H1 (cell line): Measurements from ENCODE around the gene PCDHB3. TPM values are rescaled to one million over a fixed set of nuclear protein-coding genes. Genes with fewer than 3 reads are reported as not detected.
"Not testable (repeated sequence)": the region's sequence is repeated elsewhere in the genome, so short reads cannot be mapped to it uniquely, and the experiment has no call there.

Source experiments
- CTCF ChIA-PET: fragments of 300-600 bp; sonication (Branson Sonifier 250); formaldehyde crosslinking; loops from one replicate; lab custom pipeline; 2021; ENCODE audit not compliant: partially characterized antibody; lab: Charles Lee
- POLR2A ChIA-PET: fragments of 300-600 bp; sonication (Branson Sonifier 250); formaldehyde crosslinking; loops from one replicate; lab custom pipeline; 2021; ENCODE audit warnings: inconsistent platforms; ENCODE audit not compliant: partially characterized antibody; lab: Charles Lee
- DNase-seq, 2 experiments: peaks; one replicate each; pipeline versions ENCODE4 v3.0.0 to v3.0.0-alpha.2; 2010 to 2022; ENCODE audit warnings: low spot score in 2 of 2, low read depth in 1 of 2, mixed read lengths in 1 of 2
- FAIRE-seq: peaks from 2 replicates; lab custom pipeline; 2011; peaks lifted over from hg19 to GRCh38; lab: Jason Lieb, UNC
- H2AFZ ChIP-seq: 2 replicates; pipeline ENCODE4 v1.8.1; 2012; ENCODE audit warnings: low read length, inconsistent platforms
- H2AK5ac ChIP-seq: 2 replicates; pipeline ENCODE4 v1.6.1; 2013; ENCODE audit warnings: low read depth, low read length
- H2BK120ac ChIP-seq: replicated peaks from 2 replicates; pipeline ENCODE3; 2013; ENCODE audit warnings: low read depth, low read length, inconsistent platforms
- H2BK12ac ChIP-seq: 2 replicates; pipeline ENCODE4 v1.6.1; 2013; ENCODE audit warnings: low read depth, low read length
- H2BK15ac ChIP-seq: 2 replicates; pipeline ENCODE4 v1.6.1; 2013; ENCODE audit warnings: low read length
- H2BK20ac ChIP-seq: 2 replicates; pipeline ENCODE4 v1.6.1; 2013; ENCODE audit warnings: low read length
- H2BK5ac ChIP-seq: 2 replicates; pipeline ENCODE4 v1.6.1; 2013; ENCODE audit warnings: low read depth, low read length
- H3K14ac ChIP-seq: 2 replicates; pipeline ENCODE4 v1.6.1; 2013; ENCODE audit warnings: inconsistent platforms; ENCODE audit not compliant: insufficient read length
- H3K18ac ChIP-seq: 2 replicates; pipeline ENCODE4 v1.6.1; 2013; ENCODE audit warnings: low read length; ENCODE audit errors: extremely low read depth
- H3K23ac ChIP-seq: 2 replicates; pipeline ENCODE4 v1.6.1; 2013; ENCODE audit warnings: inconsistent platforms; ENCODE audit not compliant: insufficient read length
- H3K23me2 ChIP-seq: 2 replicates; pipeline ENCODE4 v1.6.1; 2013; ENCODE audit warnings: low read depth, low read length
- H3K27ac ChIP-seq: 2 replicates; pipeline ENCODE4 v1.6.1; 2011; ENCODE audit warnings: low read depth, low read length, inconsistent platforms
- H3K27me3 ChIP-seq, 4 experiments: replicated peaks in 1 of 4; 1 replicate in 1 of 4; 2 replicates in 3 of 4; pipeline versions ENCODE4 v1.6.1 to v1.8.1; 2011 to 2013; ENCODE audit warnings: low read length in 3 of 4, mild to moderate bottlenecking in 3 of 4, inconsistent platforms in 2 of 4, mixed read lengths in 2 of 4, moderate library complexity in 1 of 4; ENCODE audit not compliant: control insufficient read depth in 3 of 4, insufficient read depth in 3 of 4; ENCODE audit errors: extremely low read depth in 1 of 4
- H3K36me3 ChIP-seq, 4 experiments: 2 replicates each; pipeline versions ENCODE4 v1.6.1 to v1.8.1; 2011 to 2013; ENCODE audit warnings: mild to moderate bottlenecking in 4 of 4, low read length in 3 of 4, moderate library complexity in 2 of 4, control low read depth in 1 of 4, inconsistent platforms in 1 of 4; ENCODE audit not compliant: insufficient read depth in 4 of 4, control insufficient read depth in 2 of 4
- H3K4ac ChIP-seq: replicated peaks from 2 replicates; pipeline ENCODE3; 2013; ENCODE audit warnings: low read length, low read depth, mixed read lengths, inconsistent platforms; ENCODE audit not compliant: insufficient read length
- H3K4me1 ChIP-seq, 4 experiments: replicated peaks in 1 of 4; 1 replicate in 1 of 4; 2 replicates in 3 of 4; pipeline versions ENCODE4 v1.6.1 to v1.8.1; 2011 to 2013; ENCODE audit warnings: low read length in 3 of 4, inconsistent platforms in 2 of 4, mixed read lengths in 1 of 4; ENCODE audit not compliant: insufficient read depth in 4 of 4, control insufficient read depth in 3 of 4
- H3K4me2 ChIP-seq, 2 experiments: 2 replicates each; pipeline versions ENCODE4 v1.6.1 to v1.8.1; 2011 to 2013; ENCODE audit warnings: low read depth in 2 of 2, low read length in 2 of 2, control low read depth in 1 of 2, inconsistent platforms in 1 of 2, mild to moderate bottlenecking in 1 of 2; ENCODE audit not compliant: insufficient read depth in 1 of 2
- H3K4me3 ChIP-seq, 4 experiments: fragments of 200-600, 300-600 bp in 1 of 4; sonication (generic), shearing (Covaris generic), sonication (Bioruptor Twin) in 1 of 4; 2 replicates each; pipeline versions ENCODE4 v1.5.1 to v1.8.1; 2011 to 2016; ENCODE audit warnings: low read length in 4 of 4, low read depth in 3 of 4, control low read depth in 2 of 4, inconsistent platforms in 2 of 4, mild to moderate bottlenecking in 2 of 4, mixed read lengths in 1 of 4, moderate library complexity in 1 of 4; ENCODE audit not compliant: insufficient read depth in 2 of 4; ENCODE audit errors: extremely low read depth in 1 of 4
- H3K56ac ChIP-seq: replicated peaks from 2 replicates; pipeline ENCODE3; 2013; ENCODE audit warnings: low read depth, mild to moderate bottlenecking, mixed read lengths, low read length, inconsistent platforms; ENCODE audit not compliant: insufficient read length
- H3K79me1 ChIP-seq: 2 replicates; pipeline ENCODE4 v1.6.1; 2013; ENCODE audit warnings: low read depth, low read length, control low read depth
- H3K79me2 ChIP-seq, 2 experiments: 2 replicates each; pipeline versions ENCODE4 v1.6.1 to v1.8.1; 2012 to 2013; ENCODE audit warnings: low read length in 2 of 2, mild to moderate bottlenecking in 2 of 2, inconsistent platforms in 1 of 2; ENCODE audit not compliant: insufficient read depth in 2 of 2, control insufficient read depth in 1 of 2
- H3K9ac ChIP-seq, 4 experiments: replicated peaks in 1 of 4; 1 replicate in 1 of 4; 2 replicates in 3 of 4; pipeline versions ENCODE4 v1.6.1 to v1.8.1; 2011 to 2013; ENCODE audit warnings: low read depth in 3 of 4, low read length in 3 of 4, control low read depth in 2 of 4, mild to moderate bottlenecking in 2 of 4, moderate library complexity in 2 of 4, inconsistent platforms in 1 of 4; ENCODE audit errors: extremely low read depth in 1 of 4
- H3K9me3 ChIP-seq, 2 experiments: 2 replicates each; pipeline versions ENCODE4 v1.6.1 to v1.8.1; 2012 to 2013; ENCODE audit warnings: mild to moderate bottlenecking in 2 of 2, moderate library complexity in 2 of 2, control low read depth in 1 of 2, inconsistent platforms in 1 of 2, low read depth in 1 of 2, low read length in 1 of 2, mixed read lengths in 1 of 2; ENCODE audit not compliant: insufficient read depth in 2 of 2
- H4K20me1 ChIP-seq, 2 experiments: replicated peaks in 1 of 2; 2 replicates each; pipeline versions ENCODE3 to v1.8.1; 2011 to 2013; ENCODE audit warnings: inconsistent platforms in 2 of 2, low read length in 2 of 2, mild to moderate bottlenecking in 1 of 2; ENCODE audit not compliant: insufficient read depth in 2 of 2, control insufficient read depth in 1 of 2
- H4K5ac ChIP-seq: 2 replicates; pipeline ENCODE4 v1.6.1; 2013; ENCODE audit warnings: low read length, low read depth, mixed read lengths, inconsistent platforms; ENCODE audit not compliant: insufficient read length
- H4K8ac ChIP-seq: 2 replicates; pipeline ENCODE4 v1.8.0; 2013; ENCODE audit warnings: mild to moderate bottlenecking, moderate library complexity, low read length, inconsistent platforms; ENCODE audit not compliant: insufficient read depth; ENCODE audit errors: extremely low read depth
- H4K91ac ChIP-seq: replicated peaks from 2 replicates; pipeline ENCODE3; 2013; ENCODE audit warnings: low read length, mixed read lengths, inconsistent platforms; ENCODE audit not compliant: insufficient read length
- WGBS, 2 experiments: shearing (Covaris generic) in 1 of 2; methylation state at CpG; one replicate each; pipeline versions ENCODE4 v1.1.6 to v1.1.7; 2013 to 2015; ENCODE audit warnings: low lambda C conversion rate in 2 of 2, mixed read lengths in 2 of 2, inconsistent platforms in 1 of 2, low coverage in 1 of 2, missing lambda C conversion rate in 1 of 2; ENCODE audit not compliant: insufficient replicate concordance in 2 of 2, insufficient coverage in 1 of 2, insufficient read length in 1 of 2; ENCODE audit errors: extremely low coverage in 1 of 2, missing lambda C conversion rate in 1 of 2; 5-methylcytosine and 5-hydroxymethylcytosine counted together
- polyA plus RNA-seq, 7 experiments: library from polyadenylated mRNA; depleted of rRNA in 3 of 7; stranded (reverse) in 5 of 7; unstranded in 2 of 7; fragments of >200 nt in 5 of 7; fragments of 200-250 nt in 2 of 7; gene quantifications; 1 replicate in 5 of 7; 2 replicates in 1 of 7; 4 replicates in 1 of 7; pipeline versions ENCODE4 v1.2.1 to v1.2.3, GENCODE V29; 2011 to 2013; ENCODE audit warnings: missing spikeins in 2 of 7, mixed read lengths in 2 of 7
- total RNA-seq: library from RNA; stranded (reverse); fragmentation: NEBNext Ultra II Directional; extraction: Animal tissue kit (Norgen Biotek cat#: 25700); gene quantifications from 2 replicates; pipeline ENCODE4 v1.2.1, GENCODE V29; 2021

Gene PCDHB3
- total and polyA plus RNA-seq, 2 of the 8 experiments (the other 6 are each of a cell fraction or from before 2014, with no cell fraction given) = 1.6 to 3.4 TPM

DNA sequence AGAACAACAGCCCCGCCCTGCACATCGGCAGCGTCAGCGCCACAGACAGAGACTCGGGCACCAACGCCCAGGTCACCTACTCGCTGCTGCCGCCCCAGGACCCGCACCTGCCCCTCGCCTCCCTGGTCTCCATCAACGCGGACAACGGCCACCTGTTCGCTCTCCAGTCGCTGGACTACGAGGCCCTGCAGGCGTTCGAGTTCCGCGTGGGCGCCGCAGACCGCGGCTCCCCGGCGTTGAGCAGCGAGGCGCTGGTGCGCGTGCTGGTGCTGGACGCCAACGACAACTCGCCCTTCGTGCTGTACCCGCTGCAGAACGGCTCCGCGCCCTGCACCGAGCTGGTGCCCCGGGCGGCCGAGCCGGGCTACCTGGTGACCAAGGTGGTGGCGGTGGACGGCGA, 4.1 kb upstream of the PCDHB3 start:
- H3K56ac ChIP-seq, H4K8ac ChIP-seq, H2BK20ac ChIP-seq, H2AK5ac ChIP-seq, H3K9me3 ChIP-seq, H2AFZ ChIP-seq, H3K4me2 ChIP-seq, H3K27me3 ChIP-seq, H3K23ac ChIP-seq, H3K4me3 ChIP-seq, FAIRE-seq, H3K27ac ChIP-seq, CTCF ChIA-PET, H3K4ac ChIP-seq, H3K23me2 ChIP-seq, H3K79me1 ChIP-seq, H4K5ac ChIP-seq, H3K14ac ChIP-seq, H4K20me1 ChIP-seq, H2BK120ac ChIP-seq, H4K91ac ChIP-seq, H2BK5ac ChIP-seq, H2BK15ac ChIP-seq, POLR2A ChIA-PET, DNase-seq, H3K4me1 ChIP-seq, H3K18ac ChIP-seq, H3K9ac ChIP-seq, H2BK12ac ChIP-seq: not testable (repeated sequence)
- H3K36me3 ChIP-seq = peaks cover 0 to 14% (median under 1%) of the 10 kb centered on the region in 4 experiments; a peak in 3 of 8 replicates
- WGBS, 2 experiments = 96% methylated on average over 21 of the region's 46 CpGs; no CpG with 5 or more reads in 1 of the 2 experiments
- H3K79me2 ChIP-seq = peaks cover 0 to 19% of the 10 kb centered on the region in 2 experiments; a peak in 3 of 4 replicates

DNA sequence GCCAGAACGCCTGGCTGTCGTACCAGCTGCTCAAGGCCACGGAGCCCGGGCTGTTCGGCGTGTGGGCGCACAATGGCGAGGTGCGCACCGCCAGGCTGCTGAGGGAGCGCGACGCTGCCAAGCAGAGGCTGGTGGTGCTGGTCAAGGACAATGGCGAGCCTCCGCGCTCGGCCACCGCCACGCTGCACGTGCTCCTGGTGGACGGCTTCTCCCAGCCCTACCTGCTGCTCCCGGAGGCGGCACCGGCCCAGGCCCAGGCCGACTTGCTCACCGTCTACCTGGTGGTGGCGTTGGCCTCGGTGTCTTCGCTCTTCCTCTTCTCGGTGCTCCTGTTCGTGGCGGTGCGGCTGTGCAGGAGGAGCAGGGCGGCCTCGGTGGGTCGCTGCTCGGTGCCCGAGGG, 3.7 kb upstream of the PCDHB3 start:
- H3K79me1 ChIP-seq, H3K27me3 ChIP-seq, FAIRE-seq, H3K23ac ChIP-seq, CTCF ChIA-PET, DNase-seq, H2BK12ac ChIP-seq, H4K5ac ChIP-seq, H2BK15ac ChIP-seq, H4K91ac ChIP-seq, H3K9ac ChIP-seq, H2BK120ac ChIP-seq, H2BK5ac ChIP-seq, H3K4me1 ChIP-seq, H3K56ac ChIP-seq, H3K14ac ChIP-seq, H3K4me2 ChIP-seq, H2AFZ ChIP-seq, H4K8ac ChIP-seq, H2BK20ac ChIP-seq, H2AK5ac ChIP-seq, H3K4ac ChIP-seq, H3K18ac ChIP-seq, H3K9me3 ChIP-seq, POLR2A ChIA-PET, H4K20me1 ChIP-seq, H3K4me3 ChIP-seq, H3K23me2 ChIP-seq, H3K27ac ChIP-seq: not testable (repeated sequence)
- peaks cover 0 to 19% of the 10 kb centered on the region in 2 experiments; a peak in 3 of 4 replicates for H3K79me2 ChIP-seq
- peaks cover 0 to 16% (median 2%) of the 10 kb centered on the region in 4 experiments; a peak in 3 of 8 replicates for H3K36me3 ChIP-seq
- 95% methylated on average over 19 of the region's 38 CpGs; no CpG with 5 or more reads in 1 of the 2 experiments for WGBS, 2 experiments
